IMR-90 (cell line): ENCODE results near the gene SIX4. TPM values are rescaled to one million over a fixed set of nuclear protein-coding genes. Genes with fewer than 3 reads are reported as not detected.

ENCODE experiments used
- ATAC-seq: fragments of 200-7000 bp; cut with Tn5 transposase; 2 replicates; pipeline ENCODE4 v1.9.1; 2020; ENCODE audit warnings: low read depth, mild to moderate bottlenecking, moderate library complexity
- BruUV-seq: library from RNA; stranded (reverse); fragments of 400-500 nt; replicated peaks from 2 replicates; lab custom pipeline; 2021; lab: Mats Ljungman, UMichigan
- CTCF ChIA-PET: fragments of 300-600 bp; formaldehyde crosslinking; extraction: SDS; loops from one replicate; lab custom pipeline; 2021; ENCODE audit warnings: antibody characterized with exemption; lab: Yijun Ruan, JAX
- POLR2A ChIA-PET: fragments of 300-600 bp; sonication (Branson Sonifier 250); formaldehyde crosslinking; loops from one replicate; lab custom pipeline; 2022; ENCODE audit warnings: antibody characterized with exemption; ENCODE audit not compliant: unreplicated experiment; lab: Charles Lee
- DNase-seq: peaks from one replicate; pipeline ENCODE4 v3.0.0; 2013
- H2AFZ ChIP-seq: replicated peaks from 2 replicates; pipeline ENCODE3; 2013; ENCODE audit warnings: low read length, mild to moderate bottlenecking; ENCODE audit not compliant: poor library complexity
- H2AK5ac ChIP-seq: 2 replicates; pipeline ENCODE4 v1.6.1; 2013; ENCODE audit warnings: low read depth, low read length, inconsistent platforms
- H2AK9ac ChIP-seq: replicated peaks from 2 replicates; pipeline ENCODE3; 2013; ENCODE audit warnings: mild to moderate bottlenecking, low read depth, low read length, moderate library complexity; ENCODE audit not compliant: poor library complexity
- H2BK120ac ChIP-seq: 2 replicates; pipeline ENCODE4 v1.6.1; 2013; ENCODE audit warnings: low read depth, low read length, inconsistent platforms
- H2BK15ac ChIP-seq: 3 replicates; pipeline ENCODE4 v1.6.1; 2013; ENCODE audit warnings: low read depth, low read length, inconsistent platforms
- H2BK20ac ChIP-seq: 2 replicates; pipeline ENCODE4 v1.6.1; 2013; ENCODE audit warnings: low read depth, mild to moderate bottlenecking, inconsistent platforms, low read length, moderate library complexity
- H2BK5ac ChIP-seq: 2 replicates; pipeline ENCODE4 v1.6.1; 2013; ENCODE audit warnings: mild to moderate bottlenecking, low read depth, low read length, inconsistent platforms; ENCODE audit not compliant: poor library complexity, severe bottlenecking
- H3K14ac ChIP-seq: replicated peaks from 2 replicates; pipeline ENCODE4 v1.6.1; 2013; ENCODE audit warnings: low read depth, low read length, inconsistent platforms
- H3K18ac ChIP-seq: 2 replicates; pipeline ENCODE4 v1.6.1; 2013; ENCODE audit warnings: low read depth, low read length, control low read depth
- H3K23ac ChIP-seq: 2 replicates; pipeline ENCODE4 v1.6.1; 2013; ENCODE audit warnings: low read depth, low read length, inconsistent platforms
- H3K27ac ChIP-seq: 2 replicates; pipeline ENCODE4 v1.5.1; 2013; ENCODE audit warnings: mild to moderate bottlenecking, control low read depth, low read length; ENCODE audit not compliant: insufficient read depth
- H3K27me3 ChIP-seq: 2 replicates; pipeline ENCODE4 v1.6.1; 2013; ENCODE audit warnings: low read length; ENCODE audit not compliant: control insufficient read depth, insufficient read depth
- H3K36me3 ChIP-seq: 2 replicates; pipeline ENCODE4 v1.6.1; 2013; ENCODE audit warnings: low read length, mixed read lengths; ENCODE audit not compliant: control insufficient read depth, insufficient read depth
- H3K4ac ChIP-seq: 2 replicates; pipeline ENCODE4 v1.6.1; 2013; ENCODE audit warnings: low read depth, low read length, inconsistent platforms
- H3K4me1 ChIP-seq: 2 replicates; pipeline ENCODE4 v1.6.1; 2013; ENCODE audit warnings: low read length, mixed read lengths; ENCODE audit not compliant: control insufficient read depth, insufficient read depth
- H3K4me2 ChIP-seq: 2 replicates; pipeline ENCODE4 v1.6.1; 2013; ENCODE audit warnings: low read depth, mild to moderate bottlenecking, control low read depth, low read length, moderate library complexity
- H3K4me3 ChIP-seq: 2 replicates; pipeline ENCODE4 v1.5.1; 2013; ENCODE audit warnings: low read depth, mild to moderate bottlenecking, control low read depth, low read length, moderate library complexity; ENCODE audit not compliant: insufficient read depth
- H3K56ac ChIP-seq: 2 replicates; pipeline ENCODE4 v1.6.1; 2013; ENCODE audit warnings: low read length, inconsistent platforms; ENCODE audit not compliant: insufficient read depth; ENCODE audit errors: extremely low read depth
- H3K79me1 ChIP-seq, 2 experiments: 2 replicates each; pipeline ENCODE4 v1.6.1; 2013; ENCODE audit warnings: low read length in 2 of 2, inconsistent platforms in 1 of 2, low read depth in 1 of 2
- H3K9ac ChIP-seq: 2 replicates; pipeline ENCODE4 v1.6.1; 2013; ENCODE audit warnings: low read depth, low read length, control low read depth
- H3K9me1 ChIP-seq: 2 replicates; pipeline ENCODE4 v1.6.1; 2013; ENCODE audit warnings: low read length, inconsistent platforms; ENCODE audit not compliant: insufficient read depth
- H3K9me3 ChIP-seq: 2 replicates; pipeline ENCODE4 v1.6.1; 2013; ENCODE audit warnings: low read length; ENCODE audit not compliant: control insufficient read depth, insufficient read depth
- H4K20me1 ChIP-seq: 2 replicates; pipeline ENCODE4 v1.6.1; 2013; ENCODE audit warnings: low read length, inconsistent platforms; ENCODE audit not compliant: insufficient read depth
- H4K5ac ChIP-seq: 2 replicates; pipeline ENCODE4 v1.6.1; 2013; ENCODE audit warnings: mild to moderate bottlenecking, low read depth, low read length, control low read depth
- H4K8ac ChIP-seq, 2 experiments: 2 replicates each; pipeline ENCODE4 v1.6.1; 2013; ENCODE audit warnings: low read depth in 2 of 2, low read length in 2 of 2, control low read depth in 1 of 2, inconsistent platforms in 1 of 2
- H4K91ac ChIP-seq: 2 replicates; pipeline ENCODE4 v1.6.1; 2013; ENCODE audit warnings: low read depth, low read length, inconsistent platforms; ENCODE audit not compliant: insufficient read depth
- BHLHE40 ChIP-seq: fragments of 150-350 bp; IDR thresholded peaks from 2 replicates; pipeline ENCODE4 v1.6.1; 2016; ENCODE audit warnings: mild to moderate bottlenecking, low read depth, low read length
- CEBPB ChIP-seq: IDR thresholded peaks from 2 replicates; pipeline ENCODE4 v1.6.1; 2012; ENCODE audit warnings: low read depth, low read length, improper control_type of control experiment
- FOS ChIP-seq: fragments of 150-350 bp; IDR thresholded peaks from 2 replicates; pipeline ENCODE4 v1.6.1; 2016; ENCODE audit warnings: low read depth, low read length
- MAFK ChIP-seq: IDR thresholded peaks from 2 replicates; pipeline ENCODE4 v1.6.1; 2012; ENCODE audit warnings: low read depth, low read length, improper control_type of control experiment
- MAZ ChIP-seq: IDR thresholded peaks from 2 replicates; pipeline ENCODE4 v1.6.1; 2012; ENCODE audit warnings: low read depth, mild to moderate bottlenecking, low read length, improper control_type of control experiment, moderate library complexity, borderline replicate concordance
- MXI1 ChIP-seq: IDR thresholded peaks from 2 replicates; pipeline ENCODE4 v1.6.1; 2012; ENCODE audit warnings: low read depth, mild to moderate bottlenecking, low read length, moderate library complexity, borderline replicate concordance
- POLR2A ChIP-seq: IDR thresholded peaks from 2 replicates; pipeline ENCODE4 v1.6.1; 2012; ENCODE audit warnings: mild to moderate bottlenecking, low read depth, low read length
- RAD21 ChIP-seq: IDR thresholded peaks from 2 replicates; pipeline ENCODE4 v1.6.1; 2012; ENCODE audit warnings: low read length, improper control_type of control experiment
- SMC3 ChIP-seq: fragments of 150-350 bp; IDR thresholded peaks from 2 replicates; pipeline ENCODE4 v1.6.1; 2016; ENCODE audit warnings: low read depth, mild to moderate bottlenecking, antibody characterized with exemption, low read length, moderate library complexity
- WGBS, 2 experiments: methylation state at CpG; one replicate each; pipeline versions ENCODE4 v1.1.5 to v1.1.7; 2013; ENCODE audit warnings: missing lambda C conversion rate in 2 of 2; ENCODE audit not compliant: insufficient read length in 1 of 2; ENCODE audit errors: extremely low coverage in 2 of 2; 5-methylcytosine and 5-hydroxymethylcytosine counted together
- dilution Hi-C: fragments of 300-500 bp; cut with HindIII; formaldehyde crosslinking; loops from one replicate; pipeline ENCODE4 v1.14.3; 2018; ENCODE audit warnings: low sequenced_read_pairs; ENCODE audit not compliant: unreplicated experiment
- in situ Hi-C: fragments of 300-500 bp; cut with MboI; formaldehyde crosslinking; loops from 3 replicates; pipeline ENCODE4 v1.14.3; 2019; ENCODE audit warnings: low sequenced_read_pairs, inconsistent platforms, mixed read lengths
- intact Hi-C: fragments of 100-400 bp; cut with micrococcal nuclease; formaldehyde crosslinking; loops from 2 replicates; pipeline ENCODE4 v1.10.0; 2022
- polyA plus RNA-seq, 3 experiments: library from polyadenylated mRNA; depleted of rRNA; stranded (reverse); fragments of >200 nt; gene quantifications; 2 replicates each; pipeline ENCODE4 v1.2.3, GENCODE V29; 2012; ENCODE audit warnings: low replicate concordance in 1 of 3
- total RNA-seq: library from RNA; depleted of rRNA; stranded (reverse); fragments of >200 nt; gene quantifications from 2 replicates; pipeline ENCODE4 v1.2.3, GENCODE V29; 2012
- TF ChIP-seq, protein P1 (sequence below): fragments of 150-350 bp; IDR thresholded peaks from 2 replicates; pipeline ENCODE4 v1.6.1; 2017; ENCODE audit warnings: mild to moderate bottlenecking, antibody characterized with exemption, low read length, low read depth
- TF ChIP-seq, protein P2 (sequence below): conservative IDR thresholded peaks from 2 replicates; pipeline ENCODE4 v1.5.1; 2012; ENCODE audit warnings: mild to moderate bottlenecking, low read depth, low read length, improper control_type of control experiment
- TF ChIP-seq, protein P3 (sequence below): fragments of 150-350 bp; IDR thresholded peaks from 2 replicates; pipeline ENCODE4 v1.6.1; 2016; ENCODE audit warnings: low read depth, mild to moderate bottlenecking, low read length, moderate library complexity, borderline replicate concordance

SIX4 gene
- total and polyA plus RNA-seq, 2 of the 4 experiments (the other 2 are of a cell fraction), result 7.1 to 42.7 TPM

DNA sequence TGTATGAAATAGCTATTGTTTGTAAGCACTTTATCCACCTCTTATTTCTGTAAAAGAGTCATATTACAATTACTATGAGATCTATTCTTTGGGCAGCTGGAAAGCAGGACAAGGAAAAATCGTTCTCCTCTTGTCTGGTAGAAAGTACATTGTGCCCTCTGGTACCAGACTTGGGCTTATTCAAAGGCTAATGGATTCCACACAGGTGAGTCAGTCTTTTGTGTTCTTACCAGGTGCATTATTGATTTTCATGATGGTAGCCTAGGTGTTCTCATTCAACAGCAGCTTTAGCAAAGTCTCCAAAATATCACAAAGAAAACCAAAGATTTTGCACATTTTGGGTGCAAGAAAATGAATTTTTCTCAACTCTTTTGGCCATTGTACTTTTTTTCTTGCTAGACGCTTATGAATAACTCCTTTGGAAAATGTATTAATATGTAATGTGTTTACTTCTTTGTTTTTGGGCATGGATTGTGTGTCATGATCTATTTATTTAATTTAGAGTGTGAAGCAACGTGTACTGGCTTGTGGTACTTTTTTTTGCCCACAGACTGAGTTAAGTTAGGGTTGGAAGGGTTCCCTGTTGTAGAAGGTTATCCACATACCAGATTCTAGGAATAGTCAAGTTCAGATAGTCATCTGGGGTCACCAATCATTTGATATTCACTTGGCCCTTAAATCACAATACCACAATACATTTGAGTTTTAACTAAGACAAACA lies 36.7 kb upstream of the SIX4 start:
- no CpG with 5 or more reads among the region's 3 CpGs for whole genome bisulfite sequencing, 2 experiments
- Histone ChIP-seq H3K4ac (no peak overlapping the region), H4K20me1 (peaks cover 14% of the 10 kb centered on the region; the same call in 1 of the 2 replicates), H3K56ac (no peak overlapping the region), H2AK9ac (no peak overlapping the region), H2BK5ac (no peak overlapping the region), H3K14ac (0 out of 2 replicates have a peak overlapping the region, but pooled peaks have one; percentile 33), H4K8ac (no peak overlapping the region), H3K9ac (no peak overlapping the region), H3K27ac (no peak overlapping the region), H2BK20ac (no peak overlapping the region), H3K4me2 (peak overlapping the region; percentile 40; the same call in 1 of the 2 replicates), H3K9me3 (no peaks in the 10 kb centered on the region), H3K18ac (peak overlapping the region; percentile 85), H3K79me1 (peaks cover 21 to 54% of the 10 kb centered on the region in 2 experiments), H3K9me1 (peaks cover 9% of the 10 kb centered on the region), H3K23ac (no peak overlapping the region), H3K36me3 (no peaks in the 10 kb centered on the region), H3K27me3 (no peaks in the 10 kb centered on the region), H3K4me3 (no peak overlapping the region), H2BK15ac (no peak overlapping the region), H2AK5ac (no peak overlapping the region), H4K91ac (no peak overlapping the region), H4K5ac (0 out of 2 replicates have a peak overlapping the region, but pooled peaks have one; percentile 35), H2AFZ (no peak overlapping the region), H3K4me1 (peaks cover 13% of the 10 kb centered on the region), H2BK120ac (no peak overlapping the region)
- BruUV-seq, result no TSS peak
- ATAC-seq, result no peak
- CTCF ChIA-PET, result interaction anchor here (0.9 kb wide), 1 partner anchor 13 kb away, joined by 3 read pairs; no protein-coding TSS in a partner anchor
- POLR2A ChIA-PET, result no interaction called here
- intact Hi-C loops (no loop called here), dilution Hi-C loops (no loop called here), in situ Hi-C loops (no loop called here)
- no peak for TF ChIP-seq MXI1
- TF ChIP-seq RAD21, result no peak
- TF ChIP-seq, protein P1, sequence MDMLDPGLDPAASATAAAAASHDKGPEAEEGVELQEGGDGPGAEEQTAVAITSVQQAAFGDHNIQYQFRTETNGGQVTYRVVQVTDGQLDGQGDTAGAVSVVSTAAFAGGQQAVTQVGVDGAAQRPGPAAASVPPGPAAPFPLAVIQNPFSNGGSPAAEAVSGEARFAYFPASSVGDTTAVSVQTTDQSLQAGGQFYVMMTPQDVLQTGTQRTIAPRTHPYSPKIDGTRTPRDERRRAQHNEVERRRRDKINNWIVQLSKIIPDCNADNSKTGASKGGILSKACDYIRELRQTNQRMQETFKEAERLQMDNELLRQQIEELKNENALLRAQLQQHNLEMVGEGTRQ, result no peak
- TF ChIP-seq, protein P2, sequence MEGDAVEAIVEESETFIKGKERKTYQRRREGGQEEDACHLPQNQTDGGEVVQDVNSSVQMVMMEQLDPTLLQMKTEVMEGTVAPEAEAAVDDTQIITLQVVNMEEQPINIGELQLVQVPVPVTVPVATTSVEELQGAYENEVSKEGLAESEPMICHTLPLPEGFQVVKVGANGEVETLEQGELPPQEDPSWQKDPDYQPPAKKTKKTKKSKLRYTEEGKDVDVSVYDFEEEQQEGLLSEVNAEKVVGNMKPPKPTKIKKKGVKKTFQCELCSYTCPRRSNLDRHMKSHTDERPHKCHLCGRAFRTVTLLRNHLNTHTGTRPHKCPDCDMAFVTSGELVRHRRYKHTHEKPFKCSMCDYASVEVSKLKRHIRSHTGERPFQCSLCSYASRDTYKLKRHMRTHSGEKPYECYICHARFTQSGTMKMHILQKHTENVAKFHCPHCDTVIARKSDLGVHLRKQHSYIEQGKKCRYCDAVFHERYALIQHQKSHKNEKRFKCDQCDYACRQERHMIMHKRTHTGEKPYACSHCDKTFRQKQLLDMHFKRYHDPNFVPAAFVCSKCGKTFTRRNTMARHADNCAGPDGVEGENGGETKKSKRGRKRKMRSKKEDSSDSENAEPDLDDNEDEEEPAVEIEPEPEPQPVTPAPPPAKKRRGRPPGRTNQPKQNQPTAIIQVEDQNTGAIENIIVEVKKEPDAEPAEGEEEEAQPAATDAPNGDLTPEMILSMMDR, result no peak
- TF ChIP-seq BHLHE40, result no peak
- no peak for TF ChIP-seq POLR2A
- no peak for TF ChIP-seq SMC3
- no peak for TF ChIP-seq CEBPB
- no peak for TF ChIP-seq MAFK
- no peak for TF ChIP-seq MAZ
- TF ChIP-seq, protein P3, sequence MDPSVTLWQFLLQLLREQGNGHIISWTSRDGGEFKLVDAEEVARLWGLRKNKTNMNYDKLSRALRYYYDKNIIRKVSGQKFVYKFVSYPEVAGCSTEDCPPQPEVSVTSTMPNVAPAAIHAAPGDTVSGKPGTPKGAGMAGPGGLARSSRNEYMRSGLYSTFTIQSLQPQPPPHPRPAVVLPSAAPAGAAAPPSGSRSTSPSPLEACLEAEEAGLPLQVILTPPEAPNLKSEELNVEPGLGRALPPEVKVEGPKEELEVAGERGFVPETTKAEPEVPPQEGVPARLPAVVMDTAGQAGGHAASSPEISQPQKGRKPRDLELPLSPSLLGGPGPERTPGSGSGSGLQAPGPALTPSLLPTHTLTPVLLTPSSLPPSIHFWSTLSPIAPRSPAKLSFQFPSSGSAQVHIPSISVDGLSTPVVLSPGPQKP, result no peak
- no peak for TF ChIP-seq FOS
- DNase-seq, result no peak
